HG03520 (cell line): ENCODE results near the gene PGAP3.
"Not testable (repeated sequence)": the region's sequence is repeated elsewhere in the genome, so short reads cannot be mapped to it uniquely, and the experiment has no call there.

ENCODE experiments used
- ATAC-seq: cut with Tn5 transposase; IDR thresholded peaks from one replicate; pipeline ENCODE4 v1.9.1; 2021; ENCODE audit warnings: mild to moderate bottlenecking, moderate library complexity; ENCODE audit not compliant: unreplicated experiment

PGAP3 gene

GRCh38 chr17:39699157-39699817, 11.4 kb upstream of the PGAP3 start:
- ATAC-seq = not testable (repeated sequence)

GRCh38 chr17:39697961-39698360, 10.1 kb upstream of the PGAP3 start:
- ATAC-seq = no peak

- ATAC-seq = no peak
Observed at GRCh38 chr17:39696731-39697130, 8.9 kb upstream of the PGAP3 start.

- no peak for ATAC-seq
Observed at GRCh38 chr17:39695089-39695474, 7.2 kb upstream of the PGAP3 start.

- no peak for ATAC-seq
Observed at GRCh38 chr17:39694593-39694992, 6.7 kb upstream of the PGAP3 start.

- ATAC-seq = no peak
Observed at GRCh38 chr17:39688945-39689344, 1.1 kb upstream of the PGAP3 start.

GRCh38 chr17:39688475-39688835, 598 bp upstream of the PGAP3 start:
- ATAC-seq = no peak

- ATAC-seq = no peak
Observed at GRCh38 chr17:39687101-39687545, 734 bp downstream of the PGAP3 start.

- ATAC-seq = no peak
Observed at GRCh38 chr17:39684369-39685192, 3.3 kb downstream of the PGAP3 start.

- ATAC-seq = no peak
Observed at GRCh38 chr17:39683295-39683939, 4.4 kb downstream of the PGAP3 start.

GRCh38 chr17:39679521-39680192, 8.2 kb downstream of the PGAP3 start:
- ATAC-seq = no peak

GRCh38 chr17:39678340-39679116, 9.3 kb downstream of the PGAP3 start:
- no peak for ATAC-seq

- no peak for ATAC-seq
Observed at GRCh38 chr17:39677542-39678339, 10.1 kb downstream of the PGAP3 start.

GRCh38 chr17:39677072-39677471, 10.8 kb downstream of the PGAP3 start:
- ATAC-seq = no peak

GRCh38 chr17:39676198-39676819, 11.5 kb downstream of the PGAP3 start:
- no peak for ATAC-seq

GRCh38 chr17:39675390-39676082, 12.3 kb downstream of the PGAP3 start:
- ATAC-seq = no peak

GRCh38 chr17:39674702-39675389, 13.0 kb downstream of the PGAP3 start:
- no peak for ATAC-seq

GRCh38 chr17:39674179-39674578, 13.7 kb downstream of the PGAP3 start:
- no peak for ATAC-seq
